GM12891 (cell line): Measurements from ENCODE around the gene MMD2.

Experiments used
- POLR2A ChIP-seq: IDR thresholded peaks from 2 replicates; pipeline ENCODE4 v1.6.1; 2011; ENCODE audit warnings: low read depth, low read length, control low read depth
- SPI1 ChIP-seq: IDR thresholded peaks from 2 replicates; pipeline ENCODE4 v1.6.1; 2011; ENCODE audit warnings: low read depth, low read length, control low read depth
- TAF1 ChIP-seq: IDR thresholded peaks from 2 replicates; pipeline ENCODE4 v1.6.1; 2011; ENCODE audit warnings: low read depth, low read length, control low read depth

GRCh38 chr7:4883033-4883371 is 76.0 kb downstream of the MMD2 start:
- TF ChIP-seq TAF1 (no peak), SPI1 (no peak), POLR2A (no peak)
